Ovary (tissue), 3 donors: ENCODE data around the gene ITPR1.

Experiments
- CTCF ChIP-seq, 3 donors: fragments of 450-650 bp in 2 of 3; fragments of 200-600 bp in 1 of 3; IDR thresholded peaks; one replicate each; pipeline versions ENCODE4 v1.5.1 to v1.8.0; 2016 to 2022; ENCODE audit warnings: antibody characterized with exemption in 3 of 3, mild to moderate bottlenecking in 1 of 3
- EP300 ChIP-seq: sonication (generic); formaldehyde crosslinking; IDR thresholded peaks from one replicate; pipeline ENCODE4 v1.6.1; 2017; ENCODE audit warnings: antibody characterized with exemption
- POLR2A ChIP-seq: fragments of 450-650 bp; IDR thresholded peaks from one replicate; pipeline ENCODE4 v1.6.1; 2017; ENCODE audit warnings: antibody characterized with exemption, mild to moderate bottlenecking, moderate library complexity
- donor health status: DM: no; HTN: no; CAD: no.

DNA sequence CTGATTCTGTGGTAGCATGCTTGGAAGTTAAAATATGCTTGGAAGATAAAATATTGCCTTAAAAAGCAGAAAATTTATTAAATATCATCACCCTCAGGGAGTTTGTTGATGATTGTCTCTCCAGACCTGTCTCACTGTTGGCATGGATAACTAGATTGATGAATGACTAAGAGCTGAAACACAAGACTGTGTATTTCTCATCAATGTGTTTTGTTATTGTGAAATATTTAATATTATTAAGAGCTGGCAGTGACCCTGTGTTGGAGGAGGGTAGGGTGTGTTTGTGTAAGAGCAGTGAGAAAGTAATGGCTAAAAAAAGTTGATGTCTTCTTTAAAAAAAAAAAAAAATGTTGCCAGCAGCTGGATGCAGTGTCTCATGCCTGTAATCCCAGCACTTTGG is 82.2 kb downstream of the ITPR1 start:
- TF ChIP-seq POLR2A (no peak), CTCF (IDR thresholded peaks at IDR 0.05) (no peak), EP300 (no peak)
